RWPE1 (cell line): ENCODE measurements around the gene ZNF598.
A peak's percentile ranks its signal among the peaks of the same experiment; 100 is the strongest.

Source experiments
- CTCF ChIA-PET: fragments of 350-600 bp; sonication (Branson Sonifier 250); formaldehyde crosslinking; extraction: SDS; loops from one replicate; lab custom pipeline; 2021; lab: Yijun Ruan, JAX
- POLR2A ChIA-PET: fragments of 400-600 bp; formaldehyde crosslinking; extraction: SDS; loops from one replicate; lab custom pipeline; 2020; ENCODE audit warnings: antibody characterized with exemption; ENCODE audit not compliant: low non-redundant PET; lab: Yijun Ruan, JAX
- DNase-seq: peaks from one replicate; pipeline ENCODE4 v3.0.0; 2012; ENCODE audit warnings: low spot score
- H3K27ac ChIP-seq: fragments of 450-650 bp; 2 replicates; pipeline ENCODE4 v1.5.1; 2017
- TF ChIP-seq, protein P1 (sequence below): fragments of 450-650 bp; conservative IDR thresholded peaks from 2 replicates; pipeline ENCODE4 v1.5.1; 2017; ENCODE audit warnings: low read depth, mild to moderate bottlenecking

ZNF598 gene

DNA sequence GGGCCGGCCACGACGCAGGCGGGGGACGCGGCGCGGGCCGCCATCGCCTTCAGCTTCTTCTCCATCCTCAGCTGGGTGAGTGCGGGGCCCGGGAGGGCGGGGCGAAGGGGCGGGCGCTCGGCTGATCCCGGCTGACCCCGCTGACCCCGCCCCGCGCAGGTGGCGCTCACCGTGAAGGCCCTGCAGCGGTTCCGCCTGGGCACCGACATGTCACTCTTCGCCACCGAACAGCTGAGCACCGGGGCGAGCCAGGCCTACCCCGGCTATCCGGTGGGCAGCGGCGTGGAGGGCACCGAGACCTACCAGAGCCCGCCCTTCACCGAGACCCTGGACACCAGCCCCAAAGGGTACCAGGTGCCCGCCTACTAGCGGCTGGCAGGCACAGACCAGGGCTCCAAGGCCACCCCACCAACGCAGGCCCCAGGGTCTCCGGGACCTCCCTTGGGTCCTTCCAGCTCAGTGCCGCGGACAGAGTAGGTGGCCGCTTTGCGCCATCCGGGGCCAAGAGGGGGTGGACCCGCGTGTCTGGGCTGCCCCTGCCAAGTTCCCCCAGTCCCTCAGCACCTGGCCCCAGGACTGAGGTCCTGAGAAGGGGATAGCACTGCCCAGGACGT, 16.8 kb downstream of the ZNF598 start:
- no peak for DNase-seq
- TF ChIP-seq, protein P1, sequence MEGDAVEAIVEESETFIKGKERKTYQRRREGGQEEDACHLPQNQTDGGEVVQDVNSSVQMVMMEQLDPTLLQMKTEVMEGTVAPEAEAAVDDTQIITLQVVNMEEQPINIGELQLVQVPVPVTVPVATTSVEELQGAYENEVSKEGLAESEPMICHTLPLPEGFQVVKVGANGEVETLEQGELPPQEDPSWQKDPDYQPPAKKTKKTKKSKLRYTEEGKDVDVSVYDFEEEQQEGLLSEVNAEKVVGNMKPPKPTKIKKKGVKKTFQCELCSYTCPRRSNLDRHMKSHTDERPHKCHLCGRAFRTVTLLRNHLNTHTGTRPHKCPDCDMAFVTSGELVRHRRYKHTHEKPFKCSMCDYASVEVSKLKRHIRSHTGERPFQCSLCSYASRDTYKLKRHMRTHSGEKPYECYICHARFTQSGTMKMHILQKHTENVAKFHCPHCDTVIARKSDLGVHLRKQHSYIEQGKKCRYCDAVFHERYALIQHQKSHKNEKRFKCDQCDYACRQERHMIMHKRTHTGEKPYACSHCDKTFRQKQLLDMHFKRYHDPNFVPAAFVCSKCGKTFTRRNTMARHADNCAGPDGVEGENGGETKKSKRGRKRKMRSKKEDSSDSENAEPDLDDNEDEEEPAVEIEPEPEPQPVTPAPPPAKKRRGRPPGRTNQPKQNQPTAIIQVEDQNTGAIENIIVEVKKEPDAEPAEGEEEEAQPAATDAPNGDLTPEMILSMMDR: no peak
- POLR2A ChIA-PET: interaction anchor here (0.6 kb wide), 1 partner anchor 10 kb away, joined by 3 read pairs; no protein-coding TSS in a partner anchor
- CTCF ChIA-PET: interaction anchor here (0.6 kb wide), 1 partner anchor 14 kb away, joined by 3 read pairs; no protein-coding TSS in a partner anchor
- H3K27ac ChIP-seq: peak overlapping the region; percentile 71

DNA sequence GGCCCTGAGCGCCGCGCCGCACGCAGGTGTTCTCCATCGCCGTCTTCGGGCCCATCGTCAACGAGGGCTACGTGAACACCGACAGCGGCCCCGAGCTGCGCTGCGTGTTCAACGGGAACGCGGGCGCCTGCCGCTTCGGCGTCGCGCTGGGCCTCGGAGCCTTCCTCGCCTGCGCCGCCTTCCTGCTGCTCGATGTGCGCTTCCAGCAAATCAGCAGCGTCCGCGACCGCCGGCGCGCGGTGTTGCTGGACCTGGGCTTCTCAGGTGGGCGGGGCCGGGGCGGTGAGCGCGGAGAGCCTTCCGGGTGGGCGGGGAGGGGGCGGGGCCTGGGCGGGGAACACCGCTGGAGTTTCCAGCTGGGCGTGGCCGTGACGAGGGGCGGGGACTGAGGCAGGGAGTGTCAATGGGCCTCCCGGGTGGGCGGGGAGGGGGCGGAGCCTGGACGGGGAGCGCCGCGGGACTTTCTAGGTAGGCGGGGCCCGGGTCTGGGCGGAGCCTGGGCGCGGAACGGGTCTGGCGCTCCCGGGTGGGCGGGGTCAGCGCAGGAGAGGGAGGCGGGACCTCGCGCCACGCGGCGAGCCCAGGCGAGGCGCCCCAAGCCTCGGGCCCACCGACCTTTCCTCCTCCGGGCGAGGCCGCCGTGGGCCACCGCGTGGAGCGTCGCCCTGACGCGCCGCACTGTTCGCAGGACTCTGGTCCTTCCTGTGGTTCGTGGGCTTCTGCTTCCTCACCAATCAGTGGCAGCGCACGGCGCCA, 17.5 kb downstream of the ZNF598 start:
- POLR2A ChIA-PET: interaction anchor here (0.6 kb wide), 1 partner anchor 10 kb away, joined by 3 read pairs; no protein-coding TSS in a partner anchor
- TF ChIP-seq, protein P1: no peak
- CTCF ChIA-PET: interaction anchor here (0.6 kb wide), 1 partner anchor 15 kb away, joined by 3 read pairs; no protein-coding TSS in a partner anchor
- peak; percentile 90 for DNase-seq
- peak overlapping the region; percentile 71 for H3K27ac ChIP-seq

DNA sequence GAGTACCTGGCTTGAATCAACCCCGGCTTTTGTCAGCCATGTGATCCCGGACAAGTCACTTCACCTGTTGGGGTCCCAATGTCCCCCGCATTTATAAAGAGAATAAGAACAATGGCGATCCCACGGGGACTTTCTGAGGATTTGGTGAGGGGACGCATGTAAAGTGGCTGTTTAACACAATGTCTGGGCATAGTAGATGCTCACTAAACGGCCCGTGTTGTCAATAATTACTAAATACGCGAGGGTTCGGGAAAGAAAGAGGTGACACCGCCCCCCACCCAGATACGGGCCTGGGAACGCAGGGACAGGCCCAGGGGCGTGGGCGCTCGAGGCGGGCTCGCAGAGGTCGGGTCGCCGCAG, 18.1 kb downstream of the ZNF598 start:
- POLR2A ChIA-PET: no interaction called here
- DNase-seq: no peak
- CTCF ChIA-PET: interaction anchor here (0.7 kb wide), 1 partner anchor 164 kb away, joined by 3 read pairs; the partner anchor contains the start of gene TRAF7
- TF ChIP-seq, protein P1: no peak
- H3K27ac ChIP-seq: peak overlapping the region; percentile 71

DNA sequence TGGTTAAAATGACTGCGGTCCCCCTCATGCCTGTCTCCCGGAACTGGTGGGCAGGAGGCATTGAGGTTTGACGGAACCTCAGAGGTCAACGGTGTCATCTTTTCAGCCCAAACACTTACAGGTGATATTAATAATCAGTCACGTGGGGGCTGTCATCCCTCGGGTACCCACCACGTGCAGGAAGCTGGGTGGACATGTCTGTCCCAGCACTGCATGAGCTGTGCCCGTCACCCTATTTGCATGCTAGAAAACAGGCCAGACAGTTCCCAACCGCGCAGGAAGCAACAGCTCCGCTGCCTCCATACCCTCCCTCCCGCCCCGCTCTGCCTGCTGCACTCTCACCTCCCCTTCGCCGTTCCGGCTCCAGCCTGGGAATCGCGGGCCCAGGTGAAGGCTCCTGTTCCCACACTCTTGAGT, 18.5 kb downstream of the ZNF598 start:
- no peak overlapping the region for H3K27ac ChIP-seq
- DNase-seq: no peak
- TF ChIP-seq, protein P1: no peak
- ChIA-PET CTCF (interaction anchor here (0.6 to 0.7 kb wide), 2 partner anchors 164 to 525 kb away, joined by 3 read pairs; partner anchors contain the start of gene TRAF7), POLR2A (no interaction called here)

DNA sequence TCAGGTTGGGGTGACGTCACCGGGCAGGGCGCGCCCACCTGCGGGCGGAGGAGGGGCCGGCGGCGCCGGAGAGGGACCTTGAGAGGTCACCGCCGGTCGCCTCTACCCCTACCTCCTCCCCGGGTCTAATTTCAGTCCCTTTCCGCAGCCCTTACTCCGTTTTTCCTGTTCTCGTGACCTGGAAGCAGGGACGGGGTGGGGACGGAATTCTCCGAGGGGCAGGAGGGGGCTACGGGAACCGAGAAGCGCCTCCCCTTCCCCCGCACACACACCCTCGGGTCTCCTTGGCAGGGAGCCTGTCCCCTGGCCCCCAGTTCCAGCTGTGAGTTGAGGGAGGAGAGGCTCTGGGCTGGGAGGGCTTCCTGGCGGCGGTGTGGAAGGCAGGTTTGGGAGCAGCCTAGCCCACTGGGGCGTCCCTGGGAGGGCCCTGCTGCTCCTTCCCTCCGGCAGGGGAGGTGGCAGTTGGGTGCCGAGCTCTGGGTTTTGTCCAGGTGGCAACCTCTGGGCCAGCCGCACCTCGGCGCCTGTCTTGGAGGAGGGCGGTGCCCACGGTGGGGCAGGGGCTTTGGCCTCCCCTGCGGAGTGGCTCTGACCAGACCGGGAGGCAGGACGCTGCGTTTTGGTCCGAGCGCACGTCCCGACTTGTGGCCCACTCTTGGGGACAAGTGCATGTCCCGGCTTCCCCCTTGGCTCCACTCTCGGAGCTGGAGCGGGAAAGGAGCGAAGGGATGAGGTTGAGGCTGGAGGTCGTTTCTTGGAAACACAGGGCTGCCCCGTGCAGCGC, 19.1 kb downstream of the ZNF598 start:
- no peak overlapping the region for H3K27ac ChIP-seq
- CTCF ChIA-PET: interaction anchor here (0.6 to 0.7 kb wide), 2 partner anchors 525 to 750 kb away, joined by 3 read pairs; no protein-coding TSS in a partner anchor

More for the DNA sequence above, 19.1 kb downstream of the ZNF598 start:
- TF ChIP-seq, protein P1: no peak
- DNase-seq: no peak
- POLR2A ChIA-PET: no interaction called here
